Large intestine (tissue), 3 donors: Measurements from ENCODE around the gene TSPEAR. TPM values are rescaled to one million over a fixed set of nuclear protein-coding genes. Genes with fewer than 3 reads are reported as not detected.
"Not testable (repeated sequence)": the region's sequence is repeated elsewhere in the genome, so short reads cannot be mapped to it uniquely, and the experiment has no call there.

Experiments used
- DNase-seq, 2 donors: peaks; one replicate each; pipeline versions ENCODE4 v3.0.0 to v3.0.0-alpha.2; 2013
- H3K27ac ChIP-seq: one replicate; pipeline ENCODE4 v1.5.1; 2013; ENCODE audit warnings: low read length
- H3K27me3 ChIP-seq: 2 replicates; pipeline ENCODE4 v1.6.1; 2013; ENCODE audit warnings: low read length; ENCODE audit not compliant: control insufficient read depth, insufficient read depth
- H3K36me3 ChIP-seq: 2 replicates; pipeline ENCODE4 v1.6.1; 2013; ENCODE audit warnings: low read length; ENCODE audit not compliant: control insufficient read depth, insufficient read depth
- H3K4me1 ChIP-seq: one replicate; pipeline ENCODE4 v1.6.1; 2013; ENCODE audit warnings: low read length; ENCODE audit not compliant: control insufficient read depth, insufficient read depth
- H3K4me3 ChIP-seq: one replicate; pipeline ENCODE4 v1.5.1; 2013; ENCODE audit warnings: low read length
- H3K9me3 ChIP-seq: one replicate; pipeline ENCODE4 v1.6.1; 2013; ENCODE audit warnings: mild to moderate bottlenecking, low read depth, low read length, moderate library complexity; ENCODE audit not compliant: control insufficient read depth
- WGBS: methylation state at CpG from one replicate; pipeline ENCODE4 v1.1.5; 2013; ENCODE audit warnings: low lambda C conversion rate; ENCODE audit not compliant: insufficient coverage; 5-methylcytosine and 5-hydroxymethylcytosine counted together
- polyA plus RNA-seq: library from polyadenylated mRNA; unstranded; fragments of 120-200 nt; gene quantifications from one replicate; pipeline ENCODE4 v1.2.1, GENCODE V29; 2013

TSPEAR gene
- polyA plus RNA-seq, 1 donor, result 0.55 TPM

- DNase-seq, result no peak
- Histone ChIP-seq H3K27ac (no peak overlapping the region), H3K4me3 (no peak overlapping the region), H3K9me3 (no peaks in the 10 kb centered on the region), H3K27me3 (peaks cover 10% of the 10 kb centered on the region), H3K4me1 (no peaks in the 10 kb centered on the region), H3K36me3 (no peaks in the 10 kb centered on the region)
- no CpG with 5 or more reads among the region's 6 CpGs for WGBS
Measured at GRCh38 chr21:44552136-44552535, 159.2 kb downstream of the TSPEAR start.

- Histone ChIP-seq H3K27me3 (peaks cover 10% of the 10 kb centered on the region), H3K4me1 (no peaks in the 10 kb centered on the region), H3K27ac (no peak within 1 kb of the TSS), H3K9me3 (no peaks in the 10 kb centered on the region), H3K4me3 (no peak within 1 kb of the TSS), H3K36me3 (no peaks in the 10 kb centered on the region)
- 100% methylated on average over 1 of the region's 17 CpGs for WGBS
- peak in 1 of 2 donors; percentile 5 for DNase-seq
Measured at GRCh38 chr21:44551340-44551961, 159.9 kb downstream of the TSPEAR start, which contains the start of gene KRTAP10-2. Gene KRTAP10-2, minus strand, starts transcription at chr21:44551505. Its CDS starts 47 bp downstream, at chr21:44551458.

- H3K27me3 ChIP-seq, result peaks cover 10% of the 10 kb centered on the region
- no peak for DNase-seq
- H3K27ac ChIP-seq, result no peak overlapping the region
- no peaks in the 10 kb centered on the region for H3K36me3 ChIP-seq
- peaks cover 2% of the 10 kb centered on the region for H3K9me3 ChIP-seq
- H3K4me3 ChIP-seq, result no peak overlapping the region
- no CpG with 5 or more reads among the region's 10 CpGs for WGBS
- H3K4me1 ChIP-seq, result no peaks in the 10 kb centered on the region
Measured at GRCh38 chr21:44550807-44551206, 160.6 kb downstream of the TSPEAR start.

GRCh38 chr21:44550285-44550684, 161.1 kb downstream of the TSPEAR start:
- H3K27ac ChIP-seq, H3K4me1 ChIP-seq, H3K4me3 ChIP-seq, DNase-seq, H3K36me3 ChIP-seq, H3K9me3 ChIP-seq: not testable (repeated sequence)
- peaks cover 10% of the 10 kb centered on the region for H3K27me3 ChIP-seq
- no CpG with 5 or more reads among the region's 17 CpGs for WGBS

- Histone ChIP-seq H3K4me1 (no peaks in the 10 kb centered on the region), H3K27ac (no peak overlapping the region), H3K27me3 (peaks cover 10% of the 10 kb centered on the region), H3K4me3 (no peak overlapping the region), H3K9me3 (peaks cover 2% of the 10 kb centered on the region), H3K36me3 (no peaks in the 10 kb centered on the region)
- 100% methylated on average over 1 of the region's 25 CpGs for WGBS
- no peak for DNase-seq
Measured at GRCh38 chr21:44549525-44550211, 161.7 kb downstream of the TSPEAR start.

GRCh38 chr21:44548922-44549321, 162.4 kb downstream of the TSPEAR start:
- 20% methylated on average over 1 of the region's 14 CpGs for WGBS
- Histone ChIP-seq H3K27ac (no peak overlapping the region), H3K36me3 (no peaks in the 10 kb centered on the region), H3K27me3 (peaks cover 6% of the 10 kb centered on the region), H3K4me1 (no peaks in the 10 kb centered on the region), H3K9me3 (peaks cover 2% of the 10 kb centered on the region), H3K4me3 (no peak overlapping the region)
- DNase-seq, result peak in 1 of 2 donors; percentile 3

- no peaks in the 10 kb centered on the region for H3K4me1 ChIP-seq
- no peak for DNase-seq
- no peak overlapping the region for H3K27ac ChIP-seq
- no peaks in the 10 kb centered on the region for H3K36me3 ChIP-seq
- H3K4me3 ChIP-seq, result no peak overlapping the region
- peaks cover 6% of the 10 kb centered on the region for H3K27me3 ChIP-seq
- WGBS, result no CpG with 5 or more reads among the region's 13 CpGs
- peaks cover 2% of the 10 kb centered on the region for H3K9me3 ChIP-seq
Measured at GRCh38 chr21:44548381-44548780, 163.0 kb downstream of the TSPEAR start.

GRCh38 chr21:44547656-44548331, 163.6 kb downstream of the TSPEAR start:
- DNase-seq, result no peak
- WGBS, result 88% methylated on average over 3 of the region's 5 CpGs

GRCh38 chr21:44544566-44544965, 166.8 kb downstream of the TSPEAR start:
- no CpG with 5 or more reads among the region's 3 CpGs for WGBS

More at GRCh38 chr21:44547656-44548331, 163.6 kb downstream of the TSPEAR start:
- Histone ChIP-seq H3K27ac (no peak overlapping the region), H3K9me3 (peaks cover 2% of the 10 kb centered on the region), H3K27me3 (peaks cover 6% of the 10 kb centered on the region), H3K4me1 (no peaks in the 10 kb centered on the region), H3K36me3 (no peaks in the 10 kb centered on the region), H3K4me3 (no peak overlapping the region)

GRCh38 chr21:44542716-44543115, 168.7 kb downstream of the TSPEAR start:
- Histone ChIP-seq H3K9me3 (peaks cover 5% of the 10 kb centered on the region), H3K4me1 (no peaks in the 10 kb centered on the region), H3K27ac (no peak overlapping the region), H3K4me3 (no peak overlapping the region), H3K36me3 (no peaks in the 10 kb centered on the region), H3K27me3 (no peaks in the 10 kb centered on the region)
- WGBS, result 80% methylated on average over 1 of the region's 1 CpG
- no peak for DNase-seq

More at GRCh38 chr21:44544566-44544965, 166.8 kb downstream of the TSPEAR start:
- no peak overlapping the region for H3K27ac ChIP-seq
- peaks cover 2% of the 10 kb centered on the region for H3K9me3 ChIP-seq
- H3K27me3 ChIP-seq, result peaks cover 4% of the 10 kb centered on the region
- DNase-seq, result no peak
- H3K36me3 ChIP-seq, result no peaks in the 10 kb centered on the region
- no peak overlapping the region for H3K4me3 ChIP-seq
- no peaks in the 10 kb centered on the region for H3K4me1 ChIP-seq
